HUES6 (cell line): Measurements from ENCODE around the gene ENOX2.

Experiments
- H3K27ac ChIP-seq: 2 replicates; pipeline ENCODE4 v1.7.0; 2013; ENCODE audit warnings: low read depth, mild to moderate bottlenecking, low read length, inconsistent platforms
- H3K27me3 ChIP-seq: 2 replicates; pipeline ENCODE4 v1.6.1; 2013; ENCODE audit warnings: low read length; ENCODE audit not compliant: control insufficient read depth, insufficient read depth
- H3K36me3 ChIP-seq: 2 replicates; pipeline ENCODE4 v1.6.1; 2013; ENCODE audit warnings: low read length; ENCODE audit not compliant: control insufficient read depth, insufficient read depth
- H3K4me1 ChIP-seq: 2 replicates; pipeline ENCODE4 v1.6.1; 2013; ENCODE audit warnings: low read length; ENCODE audit not compliant: control insufficient read depth, insufficient read depth
- H3K4me3 ChIP-seq: 2 replicates; pipeline ENCODE4 v1.5.1; 2013; ENCODE audit warnings: low read depth, low read length
- H3K9ac ChIP-seq: one replicate; pipeline ENCODE4 v1.6.1; 2013; ENCODE audit warnings: mild to moderate bottlenecking, low read length
- H3K9me3 ChIP-seq: 2 replicates; pipeline ENCODE4 v1.6.1; 2013; ENCODE audit warnings: low read depth, low read length; ENCODE audit not compliant: control insufficient read depth, insufficient read depth

ENOX2 gene

DNA sequence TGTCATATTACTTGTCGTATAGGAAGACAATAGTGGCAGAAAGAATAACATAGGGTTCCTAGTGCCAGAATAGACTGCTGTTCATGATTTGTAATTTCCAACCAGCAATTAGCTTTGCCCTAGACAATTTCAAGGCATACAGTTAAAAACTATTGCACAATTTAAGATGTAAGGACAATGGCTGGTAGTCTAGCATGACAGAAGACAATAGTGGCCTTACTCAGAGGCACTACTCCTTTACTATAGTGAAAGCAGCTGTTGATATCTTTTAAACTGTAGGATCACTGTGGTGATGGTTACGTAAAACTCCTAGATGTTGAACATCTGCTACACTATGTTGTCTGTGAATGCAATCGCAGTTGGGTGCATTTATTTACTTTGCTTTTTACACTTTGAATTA lies 266.7 kb downstream of the ENOX2 start:
- Histone ChIP-seq H3K4me3 (no peak overlapping the region), H3K27ac (no peak overlapping the region), H3K36me3 (no peaks in the 10 kb centered on the region), H3K27me3 (no peaks in the 10 kb centered on the region; the same call in 1 of the 2 replicates), H3K9me3 (no peaks in the 10 kb centered on the region), H3K9ac (no peak overlapping the region), H3K4me1 (peaks cover 25% of the 10 kb centered on the region)

DNA sequence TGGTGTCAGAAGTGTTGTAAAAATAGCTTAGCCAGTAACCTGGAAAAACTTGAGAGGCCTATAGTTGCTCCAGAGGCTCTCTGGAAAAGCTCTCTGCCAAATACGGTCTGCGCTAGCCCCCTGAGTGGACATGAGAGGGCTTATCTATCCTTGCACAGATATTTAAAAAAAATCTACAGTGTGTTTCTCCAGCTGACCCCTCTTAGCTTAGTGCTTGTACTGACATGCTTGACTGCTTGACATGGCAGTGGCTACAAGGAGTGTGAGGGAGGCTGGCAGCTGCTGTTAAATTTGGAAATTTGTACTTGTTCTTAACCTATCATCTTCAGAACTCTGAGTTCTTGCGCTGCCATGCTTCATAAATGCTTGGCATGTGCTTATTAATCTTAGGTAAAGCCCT lies 272.0 kb downstream of the ENOX2 start:
- Histone ChIP-seq H3K4me3 (no peak overlapping the region), H3K4me1 (peaks cover 30% of the 10 kb centered on the region), H3K36me3 (no peaks in the 10 kb centered on the region), H3K27ac (no peak overlapping the region), H3K9ac (no peak overlapping the region), H3K27me3 (no peaks in the 10 kb centered on the region), H3K9me3 (no peaks in the 10 kb centered on the region)

- no peak overlapping the region for H3K27ac ChIP-seq
- H3K9ac ChIP-seq, result no peak overlapping the region
- no peaks in the 10 kb centered on the region for H3K36me3 ChIP-seq
- no peak overlapping the region for H3K4me3 ChIP-seq
- peaks cover 37% of the 10 kb centered on the region for H3K4me1 ChIP-seq
- no peaks in the 10 kb centered on the region; the same call in 1 of the 2 replicates for H3K27me3 ChIP-seq
- H3K9me3 ChIP-seq, result no peaks in the 10 kb centered on the region
Measured at GRCh38 chrX:130628516-130628915, 274.5 kb downstream of the ENOX2 start.

DNA sequence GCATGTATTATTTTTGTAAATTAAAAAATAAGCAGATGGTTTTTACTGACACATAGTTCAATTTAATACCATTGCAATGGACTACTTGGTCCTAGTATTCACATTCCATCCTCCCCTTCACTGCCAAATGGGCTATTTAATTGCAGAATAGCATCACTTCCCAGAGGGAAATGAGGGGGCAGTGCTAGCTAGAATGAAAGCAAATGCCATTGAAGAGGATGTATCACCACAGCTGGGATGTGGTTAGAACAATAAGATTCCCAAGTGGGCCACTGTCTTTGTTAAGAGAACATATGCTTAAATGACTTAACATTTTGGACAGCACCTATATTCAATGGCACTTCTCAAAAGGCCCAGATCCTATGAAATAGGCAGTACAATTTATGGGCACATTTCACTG lies 276.5 kb downstream of the ENOX2 start:
- H3K4me3 ChIP-seq, result no peak overlapping the region
- H3K27me3 ChIP-seq, result no peaks in the 10 kb centered on the region; the same call in 1 of the 2 replicates
- no peaks in the 10 kb centered on the region for H3K36me3 ChIP-seq
- H3K9me3 ChIP-seq, result no peaks in the 10 kb centered on the region
- H3K27ac ChIP-seq, result no peak overlapping the region
- peaks cover 21% of the 10 kb centered on the region for H3K4me1 ChIP-seq
- no peak overlapping the region for H3K9ac ChIP-seq

DNA sequence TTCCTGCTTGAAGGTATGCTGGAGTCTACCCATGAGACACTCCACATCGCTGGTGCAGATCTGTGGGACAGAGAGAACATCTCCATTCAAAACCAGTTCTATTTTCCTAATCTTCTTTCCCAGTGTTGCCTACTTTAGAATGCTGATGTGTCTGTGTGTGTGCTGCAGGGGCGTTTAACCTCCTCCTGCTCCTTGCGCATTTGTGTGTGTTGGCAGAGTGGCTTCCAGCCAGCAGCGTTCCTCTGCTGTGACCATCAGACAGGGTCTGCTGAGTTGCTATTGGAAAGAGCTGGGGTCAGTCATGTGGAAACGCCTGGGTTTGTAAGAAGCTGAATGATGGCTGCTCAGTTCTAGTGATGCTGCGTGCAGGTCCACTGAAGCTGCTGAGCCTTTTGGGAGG lies 277.6 kb downstream of the ENOX2 start:
- Histone ChIP-seq H3K36me3 (no peaks in the 10 kb centered on the region), H3K4me3 (no peak overlapping the region), H3K9ac (no peak overlapping the region), H3K9me3 (no peaks in the 10 kb centered on the region), H3K27ac (no peak overlapping the region), H3K4me1 (peaks cover 17% of the 10 kb centered on the region), H3K27me3 (no peaks in the 10 kb centered on the region; the same call in 1 of the 2 replicates)

DNA sequence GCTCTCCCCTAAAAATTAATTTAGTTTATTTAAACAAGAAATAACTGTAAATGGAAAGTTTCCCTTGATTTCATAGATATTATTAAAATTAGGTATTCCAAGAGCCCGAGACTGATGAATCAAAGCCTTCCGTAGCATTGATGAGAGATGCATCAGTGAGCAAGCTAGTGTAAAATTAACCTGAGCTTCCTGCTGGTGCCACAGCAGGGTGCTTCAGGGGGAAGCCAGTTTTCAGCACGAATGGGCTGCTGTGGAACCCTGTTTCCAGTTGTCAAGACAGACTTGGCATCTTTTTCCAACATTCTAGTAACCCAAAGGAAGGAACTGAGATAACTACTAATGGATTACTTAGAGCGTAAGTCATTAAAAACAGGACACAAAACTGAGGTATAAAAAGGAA lies 279.5 kb downstream of the ENOX2 start:
- Histone ChIP-seq H3K27me3 (no peaks in the 10 kb centered on the region; the same call in 1 of the 2 replicates), H3K9ac (no peak overlapping the region), H3K27ac (no peak overlapping the region), H3K4me1 (peaks cover 14% of the 10 kb centered on the region), H3K36me3 (no peaks in the 10 kb centered on the region), H3K9me3 (no peaks in the 10 kb centered on the region), H3K4me3 (no peak overlapping the region)

DNA sequence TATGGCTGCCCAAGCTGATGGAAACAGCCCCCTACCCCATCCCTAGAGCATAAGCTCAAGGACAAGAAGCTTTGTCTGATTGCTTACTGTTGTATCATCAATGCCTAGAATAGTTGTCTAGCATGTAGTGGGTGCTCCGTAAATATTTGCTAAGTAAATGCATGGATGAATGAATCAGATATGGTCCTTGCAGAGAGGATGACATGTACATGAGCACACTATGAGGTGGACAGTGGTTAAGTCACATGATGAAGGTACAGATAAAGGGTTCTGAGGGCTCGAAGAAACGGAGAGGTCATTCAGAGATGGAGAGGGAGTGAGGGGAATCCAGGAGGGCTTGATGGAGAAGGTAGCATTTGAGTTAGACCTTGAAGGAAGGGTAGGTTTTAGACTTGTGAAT lies 287.1 kb downstream of the ENOX2 start:
- no peak overlapping the region for H3K9ac ChIP-seq
- H3K4me1 ChIP-seq, result no peaks in the 10 kb centered on the region
- H3K4me3 ChIP-seq, result no peak overlapping the region
- no peak overlapping the region for H3K27ac ChIP-seq
- no peaks in the 10 kb centered on the region for H3K36me3 ChIP-seq
- no peaks in the 10 kb centered on the region for H3K9me3 ChIP-seq
- peaks cover 4% of the 10 kb centered on the region; the same call in 1 of the 2 replicates for H3K27me3 ChIP-seq

DNA sequence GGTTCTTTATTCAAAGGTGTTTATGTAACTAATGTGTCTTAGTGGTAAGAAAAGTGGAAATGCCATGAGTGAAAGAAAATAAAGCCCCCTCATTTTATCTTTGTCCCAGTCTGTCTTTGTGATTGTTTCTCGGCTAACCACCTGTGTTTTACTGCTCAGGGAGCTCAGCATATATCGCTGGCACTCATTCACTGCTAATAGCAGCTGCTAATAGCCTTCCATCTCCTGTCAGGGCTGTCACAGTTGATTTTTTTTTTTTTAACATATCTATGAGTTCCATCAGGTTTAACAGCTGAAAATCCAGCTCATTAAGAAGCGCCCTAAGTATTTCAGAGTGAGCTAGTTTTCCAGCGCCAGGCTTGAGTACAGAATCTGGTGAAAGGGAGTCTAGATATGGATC lies 295.6 kb downstream of the ENOX2 start:
- H3K9me3 ChIP-seq, result no peaks in the 10 kb centered on the region

GRCh38 chrX:130606425-130606824 lies 296.6 kb downstream of the ENOX2 start:
- Histone ChIP-seq H3K36me3 (no peaks in the 10 kb centered on the region), H3K4me3 (no peak overlapping the region), H3K4me1 (no peaks in the 10 kb centered on the region), H3K9me3 (no peaks in the 10 kb centered on the region), H3K27ac (no peak overlapping the region), H3K27me3 (peaks cover 7% of the 10 kb centered on the region; the same call in 1 of the 2 replicates), H3K9ac (no peak overlapping the region)

More for the DNA sequence above, 295.6 kb downstream of the ENOX2 start:
- Histone ChIP-seq H3K27me3 (peaks cover 7% of the 10 kb centered on the region; the same call in 1 of the 2 replicates), H3K4me3 (no peak overlapping the region), H3K36me3 (no peaks in the 10 kb centered on the region), H3K4me1 (no peaks in the 10 kb centered on the region), H3K9ac (no peak overlapping the region), H3K27ac (no peak overlapping the region)

- Histone ChIP-seq H3K4me1 (no peaks in the 10 kb centered on the region), H3K36me3 (no peaks in the 10 kb centered on the region), H3K27me3 (peaks cover 7% of the 10 kb centered on the region; the same call in 1 of the 2 replicates), H3K27ac (no peak overlapping the region), H3K4me3 (no peak overlapping the region), H3K9me3 (no peaks in the 10 kb centered on the region), H3K9ac (no peak overlapping the region)
Measured at GRCh38 chrX:130604882-130605281, 298.1 kb downstream of the ENOX2 start.

GRCh38 chrX:130594453-130594916 lies 308.5 kb downstream of the ENOX2 start:
- H3K9me3 ChIP-seq, result no peaks in the 10 kb centered on the region
- H3K27me3 ChIP-seq, result peaks cover 12% of the 10 kb centered on the region; the same call in 1 of the 2 replicates
- H3K9ac ChIP-seq, result no peak overlapping the region
- no peaks in the 10 kb centered on the region for H3K4me1 ChIP-seq
- no peak overlapping the region for H3K4me3 ChIP-seq
- H3K27ac ChIP-seq, result no peak overlapping the region
- no peaks in the 10 kb centered on the region for H3K36me3 ChIP-seq

GRCh38 chrX:130593911-130594310 lies 309.1 kb downstream of the ENOX2 start:
- H3K4me1 ChIP-seq, result no peaks in the 10 kb centered on the region
- no peaks in the 10 kb centered on the region for H3K9me3 ChIP-seq
- no peak overlapping the region for H3K27ac ChIP-seq
- no peak overlapping the region for H3K4me3 ChIP-seq
- H3K36me3 ChIP-seq, result no peaks in the 10 kb centered on the region
- H3K9ac ChIP-seq, result no peak overlapping the region
- H3K27me3 ChIP-seq, result peaks cover 12% of the 10 kb centered on the region; the same call in 1 of the 2 replicates
